ENCODE measurements around the gene CXCR5.

CXCR5 gene

GRCh38 chr11:118917481-118918127, 33.9 kb downstream of the CXCR5 start:
- Histone ChIP-seq H2AFZ (no peak overlapping the region), H3K27ac (peak overlapping the region; percentile 47), H3K27me3 (ENCODE audit: control insufficient read depth, insufficient read depth, low read length) (no peaks in the 10 kb centered on the region), H3K36me3 (ENCODE audit: control insufficient read depth, insufficient read depth, low read length) (no peaks in the 10 kb centered on the region), H3K4me2 (ENCODE audit: low read length) (peak overlapping the region; percentile 13), H3K79me2 (peaks cover 2% of the 10 kb centered on the region), H3K9ac (no peak overlapping the region), H3K9me3 (ENCODE audit: control insufficient read depth, low read length) (no peaks in the 10 kb centered on the region), H3K4me1 (peaks cover 34% of the 10 kb centered on the region), H3K4me3 (ENCODE audit: low read depth, low read length) (no peak overlapping the region)
- TF ChIP-seq, protein P1, sequence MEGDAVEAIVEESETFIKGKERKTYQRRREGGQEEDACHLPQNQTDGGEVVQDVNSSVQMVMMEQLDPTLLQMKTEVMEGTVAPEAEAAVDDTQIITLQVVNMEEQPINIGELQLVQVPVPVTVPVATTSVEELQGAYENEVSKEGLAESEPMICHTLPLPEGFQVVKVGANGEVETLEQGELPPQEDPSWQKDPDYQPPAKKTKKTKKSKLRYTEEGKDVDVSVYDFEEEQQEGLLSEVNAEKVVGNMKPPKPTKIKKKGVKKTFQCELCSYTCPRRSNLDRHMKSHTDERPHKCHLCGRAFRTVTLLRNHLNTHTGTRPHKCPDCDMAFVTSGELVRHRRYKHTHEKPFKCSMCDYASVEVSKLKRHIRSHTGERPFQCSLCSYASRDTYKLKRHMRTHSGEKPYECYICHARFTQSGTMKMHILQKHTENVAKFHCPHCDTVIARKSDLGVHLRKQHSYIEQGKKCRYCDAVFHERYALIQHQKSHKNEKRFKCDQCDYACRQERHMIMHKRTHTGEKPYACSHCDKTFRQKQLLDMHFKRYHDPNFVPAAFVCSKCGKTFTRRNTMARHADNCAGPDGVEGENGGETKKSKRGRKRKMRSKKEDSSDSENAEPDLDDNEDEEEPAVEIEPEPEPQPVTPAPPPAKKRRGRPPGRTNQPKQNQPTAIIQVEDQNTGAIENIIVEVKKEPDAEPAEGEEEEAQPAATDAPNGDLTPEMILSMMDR (IDR thresholded peaks at IDR 0.05), result no peak

- Histone ChIP-seq H3K9ac (no peak overlapping the region), H3K79me2 (peaks cover 2% of the 10 kb centered on the region), H2AFZ (no peak overlapping the region), H3K4me1 (peaks cover 33% of the 10 kb centered on the region), H3K36me3 (ENCODE audit: control insufficient read depth, insufficient read depth, low read length) (no peaks in the 10 kb centered on the region), H3K27ac (peak overlapping the region; percentile 51), H3K9me3 (ENCODE audit: control insufficient read depth, low read length) (no peaks in the 10 kb centered on the region), H3K27me3 (ENCODE audit: control insufficient read depth, insufficient read depth, low read length) (no peaks in the 10 kb centered on the region), H3K4me2 (ENCODE audit: low read length) (peak overlapping the region; percentile 13), H3K4me3 (ENCODE audit: low read depth, low read length) (no peak overlapping the region)
- TF ChIP-seq, protein P1 (IDR thresholded peaks at IDR 0.05), result no peak
Measured at GRCh38 chr11:118918128-118918685, 34.5 kb downstream of the CXCR5 start.

DNA sequence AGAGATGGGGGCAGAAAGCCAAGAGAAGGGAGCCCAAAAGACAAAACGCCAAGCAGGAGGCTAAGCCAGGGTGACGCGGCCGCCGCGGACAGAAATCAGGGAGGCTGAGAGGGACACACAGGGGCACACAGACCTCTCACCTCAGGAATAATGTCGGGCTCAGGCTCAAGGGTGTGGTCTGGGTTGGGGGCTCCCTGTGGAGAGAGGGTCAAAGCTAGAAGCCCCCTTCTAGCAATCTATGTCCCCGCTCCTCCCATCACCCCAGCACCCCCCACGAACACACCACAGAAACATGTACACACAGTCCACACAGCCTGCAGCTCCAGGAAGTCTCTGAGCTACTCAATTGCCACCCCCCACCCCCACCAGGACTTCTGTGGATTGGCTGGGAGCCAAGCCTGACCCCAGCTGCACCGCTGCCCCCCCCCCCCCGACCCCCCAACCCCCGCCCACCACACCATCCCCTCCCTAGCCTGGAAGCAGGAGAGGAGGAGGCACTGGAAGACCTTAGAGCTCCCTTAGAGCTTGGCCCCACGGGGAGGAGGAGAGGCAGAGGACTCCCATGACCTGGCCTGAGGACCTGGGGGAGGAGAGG, 35.1 kb downstream of the CXCR5 start:
- Histone ChIP-seq H3K9ac (no peak overlapping the region), H2AFZ (no peak overlapping the region), H3K9me3 (ENCODE audit: control insufficient read depth, low read length) (no peaks in the 10 kb centered on the region), H3K4me2 (ENCODE audit: low read length) (peak overlapping the region; percentile 55), H3K36me3 (ENCODE audit: control insufficient read depth, insufficient read depth, low read length) (no peaks in the 10 kb centered on the region), H3K4me3 (ENCODE audit: low read depth, low read length) (no peak overlapping the region), H3K27ac (peak overlapping the region; percentile 51), H3K4me1 (peaks cover 34% of the 10 kb centered on the region), H3K79me2 (peaks cover 3% of the 10 kb centered on the region), H3K27me3 (ENCODE audit: control insufficient read depth, insufficient read depth, low read length) (no peaks in the 10 kb centered on the region)
- TF ChIP-seq, protein P1 (IDR thresholded peaks at IDR 0.05), result no peak

- H3K9ac ChIP-seq, result no peak overlapping the region
Measured at GRCh38 chr11:118921121-118921928, 37.6 kb downstream of the CXCR5 start.

More at GRCh38 chr11:118921121-118921928, 37.6 kb downstream of the CXCR5 start:
- Histone ChIP-seq H3K4me1 (peaks cover 35% of the 10 kb centered on the region), H3K27ac (peak overlapping the region; percentile 53), H2AFZ (no peak overlapping the region), H3K79me2 (peaks cover 6% of the 10 kb centered on the region), H3K27me3 (ENCODE audit: control insufficient read depth, insufficient read depth, low read length) (no peaks in the 10 kb centered on the region), H3K36me3 (ENCODE audit: control insufficient read depth, insufficient read depth, low read length) (no peaks in the 10 kb centered on the region), H3K4me3 (ENCODE audit: low read depth, low read length) (peak overlapping the region; percentile 47), H3K4me2 (ENCODE audit: low read length) (peak overlapping the region; percentile 91), H3K9me3 (ENCODE audit: control insufficient read depth, low read length) (no peaks in the 10 kb centered on the region)
- TF ChIP-seq, protein P1 (IDR thresholded peaks at IDR 0.05), result no peak

Data from parathyroid adenoma (tissue), 2 donors.